ENCODE measurements around the gene TSPAN9. TPM values are rescaled to one million over a fixed set of nuclear protein-coding genes. Genes with fewer than 3 reads are reported as not detected.

Gene TSPAN9
- total and polyA plus RNA-seq, 9 of the 15 experiments (the other 6 are each of a cell fraction or from before 2014, with no cell fraction given), result 0.23 to 2.1 (median 0.60) TPM; not detected in 2

- TF ChIP-seq ATF3 (IDR thresholded peaks at IDR 0.05) (peak; percentile 73), ATF3 (CRISPR knock-in tag; conservative IDR thresholded peaks at IDR 0.05) (no peak), ZNF274 (IDR thresholded peaks at IDR 0.05; ENCODE audit: borderline replicate concordance, low read depth, low read length) (no peak), ZNF780A (CRISPR knock-in tag; IDR thresholded peaks at IDR 0.05) (no peak), SRF (CRISPR knock-in tag; IDR thresholded peaks at IDR 0.05) (no peak), ZNF239 (CRISPR knock-in tag; IDR thresholded peaks at IDR 0.05) (no peak), ZNF24 (IDR thresholded peaks at IDR 0.05) (no peak), ZNF311 (CRISPR knock-in tag; IDR thresholded peaks at IDR 0.05) (no peak), FOSL1 (tag; conservative IDR thresholded peaks at IDR 0.05) (0 out of 2 replicates have a peak, but pooled peaks have one; percentile 20), RBM15 (IDR thresholded peaks at IDR 0.05; ENCODE audit: insufficient read depth, low read length) (no peak), HNRNPH1 (optimal IDR thresholded peaks at IDR 0.05; ENCODE audit: low read depth, low read length) (no peak), JUND (IDR thresholded peaks at IDR 0.05; ENCODE audit: borderline replicate concordance, low read depth, low read length) (peak; percentile 85), JUND (tag; IDR thresholded peaks at IDR 0.05; ENCODE audit: borderline replicate concordance, low read depth, low read length) (peak; percentile 66; the same call in 1 of the 3 replicates), HEY1 (CRISPR knock-in tag; IDR thresholded peaks at IDR 0.05; ENCODE audit: borderline replicate concordance) (no peak), RNF219 (CRISPR knock-in tag; IDR thresholded peaks at IDR 0.05) (no peak), RBM25 (IDR thresholded peaks at IDR 0.05; ENCODE audit: low read depth, low read length, severe bottlenecking) (peak; percentile 52), CLOCK (CRISPR knock-in tag; IDR thresholded peaks at IDR 0.05; ENCODE audit: borderline replicate concordance) (no peak), SMARCE1 (IDR thresholded peaks at IDR 0.05) (no peak), HINFP (tag; conservative IDR thresholded peaks at IDR 0.05; ENCODE audit: low read depth) (no peak), RBM34 (IDR thresholded peaks at IDR 0.05; ENCODE audit: borderline replicate concordance, insufficient read depth, low read length) (no peak)
Measured at GRCh38 chr12:3236345-3237187, 159.4 kb downstream of the TSPAN9 start (continued).

Data from K562 (cell line).